Umbilical cord (tissue), 2 donors: Measurements from ENCODE around the gene DMAC2. TPM values are rescaled to one million over a fixed set of nuclear protein-coding genes. Genes with fewer than 3 reads are reported as not detected.
"Not testable (repeated sequence)": the region's sequence is repeated elsewhere in the genome, so short reads cannot be mapped to it uniquely, and the experiment has no call there.

Experiments
- DNase-seq: peaks from one replicate; pipeline ENCODE4 v3.0.0-alpha.2; 2015; ENCODE audit warnings: low spot score
- total RNA-seq: library from RNA; depleted of rRNA; stranded (reverse); fragments of >200 nt; gene quantifications from one replicate; pipeline ENCODE4 v1.2.3, GENCODE V29; 2014; ENCODE audit warnings: low replicate concordance; ENCODE audit not compliant: insufficient read depth

DMAC2 gene
- 20.9 TPM for total RNA-seq

DNA sequence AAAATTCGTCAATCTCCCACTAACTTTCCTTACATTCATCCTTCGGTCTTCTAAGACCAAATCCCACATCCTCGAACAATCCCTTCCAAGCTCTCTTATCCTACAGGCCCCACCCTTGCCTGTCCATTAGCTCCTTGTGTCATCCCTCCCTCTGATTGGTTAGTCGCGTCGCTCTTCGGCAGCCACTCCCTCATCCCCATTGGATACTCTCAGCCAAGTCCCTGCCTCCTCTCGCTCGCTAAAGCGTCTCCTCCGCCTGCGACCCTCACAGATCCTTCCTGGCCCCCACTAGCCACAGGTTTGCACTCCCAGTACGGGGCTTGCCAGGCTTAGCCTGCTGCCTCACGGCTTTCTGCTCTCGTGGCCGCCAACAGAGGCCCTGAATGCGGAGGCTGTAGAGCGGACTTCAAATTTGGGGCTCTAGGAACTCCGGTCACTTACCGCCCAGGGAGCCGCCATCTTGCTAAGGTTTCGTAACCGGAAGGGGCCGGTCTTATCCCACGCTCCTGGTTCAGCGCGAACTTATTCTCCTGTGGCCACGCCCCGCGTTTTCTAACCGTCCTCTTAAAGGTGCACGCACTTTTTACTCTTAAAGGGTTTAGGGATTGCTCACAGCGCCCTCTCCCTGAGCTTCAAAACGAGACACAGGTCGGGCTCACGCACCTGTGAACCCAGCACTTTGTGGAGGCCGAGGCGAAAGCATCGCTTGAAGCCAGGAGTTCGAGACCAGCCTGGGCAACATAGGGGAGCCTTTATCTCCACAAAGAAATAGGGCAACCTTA lies at the start of gene DMAC2:
Gene DMAC2 (minus strand): TSS at position 472 of the 782 bp plus-strand sequence. CDS start 13 bp downstream, at position 459.
- DNase-seq: peak; percentile 99

DNA sequence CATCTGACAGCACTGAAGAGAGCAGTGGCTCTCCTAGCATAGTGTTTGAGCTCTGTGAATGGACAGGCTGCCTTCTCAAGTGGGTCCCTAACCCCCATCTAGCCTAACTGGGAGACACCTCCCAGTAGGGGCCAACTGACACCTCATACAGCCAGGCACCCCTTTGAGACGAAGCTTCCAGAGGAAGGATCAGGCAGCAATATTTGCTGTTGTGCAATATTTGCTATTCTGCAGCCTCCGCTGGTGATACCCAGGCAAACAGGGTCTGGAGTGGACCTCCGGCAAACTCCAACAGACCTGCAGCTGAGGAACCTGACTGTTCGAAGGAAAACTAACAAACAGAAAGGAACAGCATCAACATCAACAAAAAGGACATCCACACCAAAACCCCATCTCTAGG lies 47.2 kb upstream of the DMAC2 start:
- not testable (repeated sequence) for DNase-seq

GRCh38 chr19:41484822-41485221 lies 45.1 kb upstream of the DMAC2 start:
- DNase-seq: no peak

DNA sequence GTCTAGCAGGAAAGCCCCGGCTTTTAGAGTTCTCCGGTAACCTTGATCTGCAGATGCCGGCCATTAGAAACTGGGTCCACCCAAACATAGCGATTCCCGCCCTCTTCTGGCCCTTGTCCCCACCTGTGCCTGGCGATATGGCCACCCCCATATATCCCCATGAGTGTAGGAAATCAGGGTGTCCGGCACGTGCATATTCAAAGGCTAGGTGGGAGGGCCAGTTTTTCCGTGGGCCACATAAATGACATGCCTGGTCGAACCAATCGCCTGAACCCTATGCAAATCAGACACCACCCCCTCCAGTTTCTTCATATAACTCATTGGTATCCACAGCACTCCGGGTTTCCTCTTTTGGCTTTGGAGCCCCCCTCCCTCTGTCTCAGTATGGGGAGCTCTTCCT lies 40.6 kb upstream of the DMAC2 start:
- DNase-seq: no peak

- peak; percentile 25 for DNase-seq
These were observed 40.1 kb upstream of the DMAC2 start for GRCh38 chr19:41479757-41480191.

DNA sequence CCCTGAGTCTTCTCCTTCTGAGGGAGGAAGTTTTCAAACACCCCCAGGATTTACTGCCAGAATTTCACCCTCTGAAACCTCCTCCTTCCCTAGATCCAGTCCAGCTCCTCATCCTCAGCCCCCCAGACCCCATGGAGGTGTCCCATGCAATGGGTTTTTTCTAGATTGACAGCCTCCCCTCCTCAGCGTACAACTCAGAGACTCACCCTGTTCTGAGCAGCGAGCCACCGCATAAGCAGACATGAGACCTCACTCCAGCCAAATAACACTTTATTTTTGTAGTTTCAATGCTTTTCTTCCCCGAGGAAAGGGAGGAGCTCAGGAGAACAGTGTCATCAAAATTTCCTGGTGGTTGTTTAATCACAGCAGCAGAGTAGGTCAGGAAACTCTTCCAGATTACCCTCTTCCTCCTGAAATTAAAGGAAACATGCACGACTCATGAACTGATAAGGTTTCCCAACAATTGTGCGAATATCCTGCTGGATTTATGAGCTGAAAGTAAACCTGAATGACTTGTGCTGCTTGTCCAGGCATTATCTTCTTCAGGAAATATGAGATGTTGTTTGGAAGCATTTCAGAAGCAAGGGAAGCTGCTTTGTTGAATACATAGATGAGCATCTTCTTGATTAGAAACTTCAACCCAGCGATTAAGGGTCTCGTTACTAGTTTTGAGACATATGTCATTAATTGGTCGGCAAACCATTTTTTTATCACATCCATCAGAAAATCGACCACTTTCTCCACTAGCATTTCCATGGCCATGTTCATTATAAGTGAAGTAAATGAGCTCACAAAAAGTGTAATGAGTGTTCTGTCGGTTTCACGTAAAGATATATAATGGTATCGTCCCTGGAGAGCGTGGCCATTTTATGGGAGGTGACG lies 39.4 kb upstream of the DMAC2 start:
- DNase-seq: peak; percentile 22

DNA sequence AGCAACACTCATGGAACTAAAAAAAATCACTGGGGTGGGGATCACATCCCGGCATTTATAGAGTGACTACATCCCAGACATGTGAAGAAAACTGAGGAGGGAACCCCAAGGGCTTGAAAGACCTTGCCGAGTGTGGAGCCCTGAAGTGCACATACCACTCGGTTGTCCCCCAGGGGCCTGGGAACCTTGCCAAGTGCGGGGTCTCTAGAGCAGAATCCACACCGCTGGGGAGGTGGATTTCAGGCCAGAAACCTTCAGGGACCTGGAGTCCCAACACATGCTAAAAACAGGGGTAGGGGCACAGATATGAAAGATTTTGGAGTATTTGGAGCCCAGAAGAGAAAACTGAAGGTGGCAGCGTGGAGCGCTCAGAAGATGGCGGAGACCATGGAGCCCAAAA lies 38.5 kb upstream of the DMAC2 start:
- DNase-seq: no peak

DNA sequence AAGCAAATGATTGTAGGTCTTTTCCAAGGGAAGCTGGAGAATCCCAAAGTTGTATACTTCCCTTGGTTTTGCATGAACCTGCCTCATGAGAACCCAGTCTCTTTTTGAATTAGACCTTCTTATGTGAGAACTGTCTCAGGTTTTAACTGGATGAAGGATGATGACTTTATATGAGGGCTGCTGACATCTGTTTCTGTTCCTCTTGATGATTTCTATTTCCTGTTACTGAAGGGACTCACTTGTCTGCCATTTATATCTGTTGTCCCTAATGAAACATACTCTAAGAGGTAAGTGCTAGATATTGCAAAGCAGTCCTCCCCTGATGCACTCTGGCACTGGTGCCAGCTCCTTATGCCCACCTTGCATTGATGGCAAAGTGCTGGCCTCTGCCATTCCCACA lies 36.9 kb upstream of the DMAC2 start:
- DNase-seq: no peak

GRCh38 chr19:41463257-41464256 lies 23.8 kb upstream of the DMAC2 start:
- not testable (repeated sequence) for DNase-seq

DNA sequence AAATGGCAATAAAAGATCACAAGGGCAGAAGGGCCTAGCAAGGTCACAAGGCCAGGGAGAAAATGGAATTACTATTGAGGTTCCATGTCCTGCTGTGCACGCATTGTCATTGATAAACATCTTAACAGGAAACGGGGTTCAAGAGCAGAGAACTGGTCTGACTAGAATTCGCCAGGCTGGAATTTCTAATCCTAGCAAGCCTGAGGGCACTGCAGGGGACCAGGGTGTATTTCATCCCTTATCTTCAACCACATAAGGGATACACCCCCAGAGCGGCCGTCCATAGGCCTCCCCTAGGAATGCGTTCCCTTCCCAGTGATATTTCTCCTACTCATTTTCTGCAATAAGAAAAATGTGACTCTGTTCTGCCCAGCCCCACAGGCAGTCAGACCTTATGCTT lies 22.8 kb upstream of the DMAC2 start:
- DNase-seq: no peak

GRCh38 chr19:41457241-41457640 lies 17.5 kb upstream of the DMAC2 start:
- no peak for DNase-seq

DNA sequence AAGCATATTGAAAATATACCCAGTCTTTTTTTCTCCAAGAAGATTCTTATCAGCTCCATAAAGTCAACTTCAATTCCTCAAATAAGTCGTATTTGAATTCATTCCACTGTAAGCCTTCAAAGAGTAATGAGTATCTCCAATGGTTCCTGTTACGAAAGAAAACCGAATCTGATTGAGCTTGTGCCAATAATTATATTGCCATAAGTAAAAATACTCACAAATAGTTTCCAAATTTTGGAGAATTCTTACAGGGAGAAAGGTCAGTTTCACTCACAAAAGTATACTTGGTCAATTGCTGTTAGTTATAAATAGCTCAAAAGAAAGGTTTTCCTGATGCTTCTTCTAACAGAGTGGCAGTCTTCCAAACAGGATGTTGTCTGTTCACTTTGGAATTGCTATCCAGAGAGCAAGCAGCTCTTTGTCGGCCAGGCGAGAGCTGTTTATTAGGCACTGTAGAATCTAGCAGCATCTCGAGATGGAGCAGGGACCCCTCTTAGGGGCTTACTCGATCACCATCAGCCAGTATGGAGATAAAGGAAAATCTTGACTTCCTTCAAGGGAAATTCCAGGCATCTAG lies 16.7 kb upstream of the DMAC2 start:
- DNase-seq: peak; percentile 30

- DNase-seq: no peak
These were observed 16.2 kb upstream of the DMAC2 start for GRCh38 chr19:41455936-41456335.

- no peak for DNase-seq
These were observed 13.0 kb upstream of the DMAC2 start for GRCh38 chr19:41452584-41453275.

DNA sequence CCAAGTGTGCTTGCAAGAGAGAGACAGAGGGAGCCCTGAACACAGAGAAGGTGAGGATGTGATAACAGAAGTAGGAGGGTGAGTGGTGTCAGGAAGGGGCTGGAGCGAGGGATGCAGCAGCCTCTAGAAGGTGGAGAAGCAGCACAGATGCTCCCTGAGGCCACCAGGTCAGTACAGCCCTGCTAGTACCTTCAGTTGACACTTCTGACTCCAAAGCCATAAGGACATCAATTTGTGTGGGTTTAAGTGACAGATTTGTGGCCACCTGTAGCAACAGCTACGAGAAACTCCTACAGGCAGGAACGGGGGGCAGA lies 10.1 kb upstream of the DMAC2 start:
- no peak for DNase-seq

DNA sequence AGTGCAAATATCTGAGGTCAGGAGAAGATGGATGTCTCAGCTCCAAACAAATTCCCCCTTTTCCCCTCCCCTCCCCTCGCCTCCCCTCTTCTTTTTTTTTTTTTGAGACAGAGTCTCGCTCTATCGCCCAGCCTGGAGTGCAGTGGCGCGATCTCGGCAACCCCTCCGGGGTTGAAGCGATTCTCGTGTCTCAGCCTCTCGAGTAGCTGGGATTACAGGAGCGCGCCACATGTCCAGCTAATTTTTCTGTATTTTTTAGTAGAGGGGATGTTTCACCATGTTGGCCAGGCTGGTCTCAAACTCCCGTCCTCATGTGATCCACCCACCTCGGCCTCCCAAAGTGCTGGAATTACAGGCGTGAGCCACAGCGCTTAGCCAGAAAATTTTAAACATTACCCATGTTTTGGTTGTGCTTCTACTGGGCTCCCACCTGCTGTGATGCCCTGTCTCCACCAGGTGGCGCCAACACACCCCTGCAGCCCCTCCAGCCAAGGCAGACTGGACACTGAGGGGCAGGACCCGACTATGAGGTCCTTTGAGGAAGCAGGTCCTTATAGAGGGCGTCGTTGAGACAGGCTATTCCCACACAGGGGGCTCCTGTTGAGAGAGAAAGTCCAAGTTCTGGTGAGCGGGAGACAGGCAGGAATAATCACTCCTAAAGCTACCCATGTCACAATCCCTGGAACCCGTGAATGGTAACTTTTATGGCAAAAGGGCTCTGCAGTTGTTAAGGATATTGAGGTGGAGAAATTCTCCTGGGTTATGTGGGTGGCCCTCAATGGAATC lies 9.6 kb upstream of the DMAC2 start:
- peak; percentile 70 for DNase-seq

- no peak for DNase-seq
These were observed 8.1 kb upstream of the DMAC2 start for GRCh38 chr19:41447732-41448332.

DNA sequence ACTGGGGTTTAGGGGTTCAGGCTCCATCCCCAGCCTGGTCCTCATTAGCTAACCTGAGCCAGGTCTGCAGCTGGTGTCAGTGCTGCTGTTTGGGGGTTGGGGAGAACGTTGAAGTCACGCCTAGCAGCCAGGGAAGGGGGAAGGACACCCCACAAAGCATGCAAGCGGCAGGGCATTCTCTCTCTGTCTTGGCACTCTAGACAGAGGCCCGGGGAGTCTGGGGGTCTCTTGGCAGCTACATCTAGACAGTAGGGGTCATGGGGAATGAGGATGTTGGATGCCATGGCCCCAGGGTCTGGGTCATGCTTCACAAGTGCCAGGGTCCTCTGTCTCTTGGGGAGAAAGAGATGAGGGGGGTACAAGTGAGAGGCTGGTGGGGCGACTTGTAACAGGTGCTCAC lies 5.9 kb upstream of the DMAC2 start:
- DNase-seq: no peak

- DNase-seq: no peak
These were observed 4.2 kb upstream of the DMAC2 start for GRCh38 chr19:41443813-41444455.
